ENCODE results near the gene CNTNAP4.

Gene CNTNAP4

DNA sequence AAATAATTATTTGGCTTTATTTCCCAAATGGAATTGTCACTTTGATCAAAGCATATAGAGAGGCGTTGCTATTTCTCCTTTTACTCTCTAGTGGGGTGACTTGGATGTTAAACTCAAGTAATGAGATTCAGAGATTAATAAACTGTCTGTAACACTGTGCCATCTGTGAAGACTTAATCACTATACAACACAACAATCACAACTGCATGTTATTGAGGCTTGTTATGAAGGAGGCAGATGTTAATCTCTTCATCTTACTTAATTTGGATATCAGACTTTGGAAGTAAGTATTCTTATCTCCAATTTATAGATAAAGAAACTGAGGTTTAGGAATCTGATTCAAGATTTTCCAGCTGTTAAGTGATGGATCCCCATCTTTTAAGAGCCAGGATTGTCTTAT is 132.5 kb downstream of the CNTNAP4 start:
- no peak for DNase-seq

DNA sequence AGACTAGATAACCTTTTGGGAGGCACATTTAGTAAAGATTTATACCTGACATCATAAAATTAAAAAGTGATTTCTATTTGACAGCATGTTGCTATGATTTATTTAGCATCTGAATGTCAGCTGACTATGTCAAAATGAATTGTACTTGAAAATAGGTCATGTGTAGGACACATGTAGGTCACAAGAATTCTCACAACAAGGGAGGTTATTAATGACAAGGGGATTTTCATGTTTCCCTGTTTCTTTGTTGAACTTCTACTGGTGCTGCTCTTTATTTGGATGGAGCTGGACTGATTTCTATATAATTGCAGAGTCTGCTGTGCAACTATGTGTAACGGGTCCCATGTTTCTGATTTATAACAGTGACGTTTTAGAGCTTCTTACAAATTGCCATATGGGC is 144.4 kb downstream of the CNTNAP4 start:
- DNase-seq = no peak

DNA sequence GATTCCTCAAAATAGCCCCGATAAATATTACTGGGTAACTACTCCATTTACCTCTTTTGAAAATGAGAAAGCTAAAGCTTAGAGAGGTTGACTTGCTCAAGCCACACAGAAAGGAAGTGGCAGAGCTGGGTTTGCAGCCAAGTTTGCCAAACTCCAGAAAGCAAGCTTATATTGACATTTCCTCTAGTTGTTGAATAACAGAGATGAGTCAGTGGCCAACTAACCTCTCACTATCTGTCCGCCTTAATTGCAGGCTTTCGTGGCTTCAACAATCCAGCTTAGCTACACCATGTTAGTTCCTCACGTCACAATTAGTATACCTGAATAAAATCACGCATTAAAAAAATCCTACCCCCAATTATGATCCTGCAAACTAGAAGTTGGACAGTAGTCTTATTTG is 151.7 kb downstream of the CNTNAP4 start:
- DNase-seq = no peak

DNA sequence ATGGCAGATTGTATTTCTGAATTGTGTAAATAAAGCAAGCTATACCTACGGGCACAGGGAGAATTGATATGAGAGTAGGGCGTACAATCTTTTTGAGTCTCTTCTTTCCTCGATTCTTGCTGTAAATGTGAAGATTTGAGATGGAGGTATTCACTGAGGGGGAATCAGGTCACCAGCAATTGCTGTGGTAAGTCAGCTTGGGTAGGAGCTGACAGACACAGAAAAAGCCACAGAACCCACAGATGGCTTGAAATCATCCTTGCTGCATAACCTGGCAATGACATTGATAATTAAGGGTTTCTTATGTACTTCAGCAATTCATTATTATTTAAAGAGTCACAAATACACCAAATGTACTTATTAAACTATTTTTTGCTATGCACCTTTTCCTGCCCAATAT is 164.2 kb downstream of the CNTNAP4 start:
- DNase-seq = no peak

DNA sequence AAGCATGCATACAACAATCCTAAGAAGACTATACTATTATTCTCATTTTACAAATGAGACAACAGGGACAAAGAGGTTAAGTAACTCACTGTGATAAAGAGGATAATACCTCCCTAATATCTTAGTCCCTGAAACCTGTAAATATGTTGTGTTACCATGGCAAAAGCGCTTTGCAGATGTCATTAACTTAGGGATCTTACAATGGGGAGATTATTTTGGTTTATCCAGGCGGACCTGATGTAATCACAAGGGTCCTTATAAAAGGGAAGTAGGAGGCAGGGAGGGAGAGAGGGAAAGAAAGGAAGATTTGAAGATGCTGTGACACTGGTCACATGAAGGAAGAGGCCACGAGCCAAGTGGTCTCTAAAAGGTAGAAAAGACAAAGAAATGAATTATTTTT is 164.7 kb downstream of the CNTNAP4 start:
- no peak for DNase-seq

DNA sequence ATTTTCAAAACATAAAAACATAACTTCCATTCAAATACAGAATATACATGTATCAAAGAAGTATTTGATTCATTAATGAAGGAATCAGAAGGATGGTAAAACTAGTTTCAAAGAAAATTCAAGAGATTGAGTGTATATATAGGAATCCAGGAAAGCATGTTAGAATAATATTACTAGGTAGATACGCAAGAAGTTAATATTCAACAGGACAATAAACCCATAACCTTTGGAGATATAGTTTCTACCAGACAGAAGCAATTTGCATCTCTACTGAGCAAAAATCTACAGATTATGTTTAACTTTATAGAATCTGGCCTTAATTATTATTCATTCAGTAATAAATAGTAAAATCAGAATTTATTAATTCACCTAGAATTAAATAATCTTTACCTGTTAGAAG is 166.8 kb downstream of the CNTNAP4 start:
- DNase-seq = no peak

DNA sequence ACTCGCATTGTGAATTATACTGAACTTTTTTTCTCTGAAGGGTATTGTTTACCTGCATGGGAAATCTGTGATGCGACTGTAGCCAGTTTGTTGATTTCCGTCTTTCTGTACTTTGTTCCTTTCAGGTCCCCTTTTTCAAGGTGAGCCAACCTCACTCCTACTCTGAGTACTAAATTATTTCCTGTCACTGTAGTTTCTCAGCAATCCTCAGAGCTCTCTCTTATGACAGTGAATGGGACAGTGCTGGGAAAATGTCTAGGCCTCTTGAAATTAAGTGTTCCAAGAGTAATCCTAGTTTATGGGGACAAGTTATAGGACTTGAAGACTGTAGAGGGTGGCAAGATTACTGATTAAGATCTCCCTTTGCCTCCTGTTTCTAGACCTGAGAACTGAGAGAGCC is 167.6 kb downstream of the CNTNAP4 start:
- DNase-seq = no peak

DNA sequence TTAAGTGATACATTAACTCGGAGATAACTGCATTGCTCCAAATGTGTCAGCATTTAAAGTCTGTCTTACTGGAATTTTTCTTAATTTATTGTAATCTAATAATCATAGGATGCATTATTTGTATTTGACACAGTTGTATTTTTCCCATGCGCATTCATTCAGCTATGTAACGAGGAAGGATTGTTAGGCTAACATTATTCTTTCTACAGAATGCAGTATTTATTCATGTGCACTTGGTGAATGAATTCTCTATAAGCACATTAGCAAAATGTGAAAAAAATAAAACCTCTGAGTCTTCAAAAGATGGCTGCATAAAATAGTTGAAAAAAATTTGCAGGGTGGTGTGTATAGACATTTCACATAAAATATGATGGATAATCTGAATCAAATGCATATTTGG is 168.6 kb downstream of the CNTNAP4 start:
- DNase-seq = no peak

DNA sequence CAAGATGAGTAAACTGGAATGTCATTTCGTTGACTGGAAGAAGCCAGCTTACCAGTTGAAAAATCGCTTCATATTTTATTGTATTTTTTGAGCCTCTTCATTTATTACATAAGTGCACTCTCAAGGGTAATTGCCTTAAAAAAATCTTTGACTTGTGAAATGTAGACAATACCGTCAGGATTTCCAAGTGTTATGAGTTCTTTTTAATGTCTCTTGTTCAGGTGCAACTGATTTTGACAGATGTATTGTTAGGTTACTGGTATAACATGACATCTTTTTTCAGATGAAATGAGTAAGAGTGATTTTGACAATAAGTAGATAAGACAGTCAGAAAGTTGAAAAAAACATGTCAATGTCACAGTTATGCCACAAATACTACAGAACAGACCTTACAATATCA is 169.1 kb downstream of the CNTNAP4 start:
- DNase-seq = no peak

DNA sequence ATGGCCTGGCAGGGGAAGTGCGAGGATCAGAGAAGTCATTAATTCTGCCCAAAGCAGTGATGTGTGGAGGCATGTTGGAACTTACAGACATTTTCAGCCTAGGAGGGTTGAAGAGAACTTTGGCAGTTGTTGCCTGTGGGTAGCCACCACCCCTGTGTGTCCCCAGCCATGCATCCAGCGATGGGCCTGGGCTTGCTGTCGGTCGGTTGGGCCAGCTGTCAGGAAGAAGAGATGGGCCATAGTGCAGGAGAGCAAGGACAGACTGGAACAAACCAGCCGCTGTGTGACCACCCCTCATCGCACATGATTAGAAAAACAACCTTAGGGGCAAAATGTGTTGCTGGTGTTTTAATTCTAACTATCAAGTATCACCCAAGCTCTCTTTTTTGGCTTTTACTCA is 173.7 kb downstream of the CNTNAP4 start:
- DNase-seq = peak in 1 of 2 experiments; percentile 70

DNA sequence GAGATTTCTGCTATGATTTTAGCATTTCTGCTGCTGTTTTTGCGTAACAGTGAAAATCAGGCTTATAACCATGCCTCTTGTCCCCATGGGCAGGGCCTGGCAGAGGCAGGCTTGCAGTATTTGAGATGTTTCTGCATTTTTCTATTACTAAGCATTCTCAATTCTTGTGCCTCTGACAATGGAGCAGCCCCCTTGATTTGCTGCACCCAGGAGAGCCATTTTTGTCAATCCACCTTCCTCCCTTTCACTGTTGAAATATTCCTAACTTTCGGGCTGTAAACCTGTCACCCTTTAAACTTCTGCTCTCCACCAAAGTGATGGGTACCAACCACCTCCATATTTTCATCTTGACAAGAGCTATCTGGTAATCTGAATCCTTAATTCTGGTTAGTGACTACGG is 178.1 kb downstream of the CNTNAP4 start:
- DNase-seq = no peak

DNA sequence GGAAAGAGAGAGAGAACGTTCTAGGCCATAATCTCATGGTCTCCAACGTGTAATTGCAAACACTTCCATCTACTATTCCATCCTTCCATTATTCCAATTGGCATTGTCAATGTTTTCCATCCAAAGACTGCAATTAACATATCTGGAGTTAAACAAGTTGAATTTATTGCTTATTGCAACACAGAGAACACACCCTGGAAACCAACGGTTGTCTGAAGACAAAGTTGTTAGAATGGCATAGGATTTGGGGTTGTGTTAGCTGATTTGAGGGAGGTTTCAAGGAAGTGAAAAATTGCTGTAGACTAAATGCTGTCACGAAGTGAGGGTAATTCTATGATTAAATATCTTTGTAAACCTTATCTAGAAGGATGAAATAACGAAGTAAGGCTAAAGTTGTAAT is 178.8 kb downstream of the CNTNAP4 start:
- no peak for DNase-seq

DNA sequence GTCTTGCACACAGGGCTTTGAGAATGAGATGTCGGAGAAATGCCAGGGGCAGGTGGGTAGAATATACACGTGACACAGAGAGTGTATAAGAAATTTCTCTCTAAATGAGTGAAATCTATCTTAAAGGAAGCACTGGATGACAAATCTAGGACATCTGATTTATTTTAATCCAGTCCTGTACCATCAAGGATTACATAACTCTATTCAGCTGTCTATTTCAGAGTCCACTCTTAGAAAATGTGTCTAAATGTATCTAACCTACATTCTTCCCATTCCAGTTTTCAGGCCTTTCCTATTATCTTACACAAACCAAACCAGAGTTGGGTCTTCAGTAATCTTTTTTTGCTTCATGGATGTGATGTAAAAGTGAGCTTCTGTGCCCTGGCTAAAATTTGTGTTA is 181.9 kb downstream of the CNTNAP4 start:
- no peak for DNase-seq

DNA sequence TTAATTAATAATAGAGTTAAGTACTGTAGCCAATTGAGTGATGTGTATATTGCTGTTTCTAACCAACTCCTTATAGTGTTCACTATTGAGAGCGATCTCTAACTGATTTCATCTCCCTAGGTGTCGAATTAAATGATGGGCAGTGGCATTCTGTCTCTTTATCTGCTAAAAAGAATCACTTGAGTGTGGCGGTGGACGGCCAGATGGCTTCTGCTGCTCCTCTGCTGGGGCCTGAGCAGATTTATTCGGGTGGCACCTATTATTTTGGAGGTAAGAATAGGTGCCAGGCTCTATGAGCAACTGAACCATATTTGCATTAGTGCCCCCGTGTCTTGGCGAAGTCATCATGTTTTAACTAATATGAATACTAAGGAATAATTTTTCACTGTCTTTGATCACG is 184.6 kb downstream of the CNTNAP4 start:
- no peak for DNase-seq

DNA sequence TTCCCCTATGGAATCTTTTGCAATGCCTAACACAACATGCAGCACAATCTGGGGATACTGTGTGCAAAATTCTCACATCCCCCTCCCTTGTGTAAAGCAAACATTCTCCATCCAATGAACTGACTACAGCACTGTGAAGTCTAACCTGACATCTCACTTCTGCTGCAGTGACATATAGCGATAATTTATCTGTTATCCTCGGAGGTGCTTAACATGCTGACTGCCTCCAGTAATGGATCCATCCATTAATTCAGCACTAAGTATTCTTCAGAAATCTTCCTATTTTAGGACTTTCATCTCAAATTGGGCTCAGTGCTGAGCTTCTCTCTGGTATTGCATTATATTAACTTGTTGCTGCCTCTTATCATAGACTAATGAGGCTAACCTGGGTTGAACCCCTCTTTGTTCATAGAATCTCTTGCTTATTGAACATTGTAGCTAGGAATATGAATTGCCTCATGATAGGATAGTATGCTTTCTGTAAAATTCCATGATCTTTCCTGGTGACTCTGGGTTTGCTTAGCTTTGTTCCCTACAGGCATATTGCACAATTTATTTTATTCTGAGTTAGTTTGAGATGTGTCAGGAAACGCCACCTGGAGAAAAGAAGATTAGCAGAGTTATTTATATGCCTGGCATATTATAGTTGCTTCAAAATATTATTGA is 187.9 kb downstream of the CNTNAP4 start:
- DNase-seq = no peak

DNA sequence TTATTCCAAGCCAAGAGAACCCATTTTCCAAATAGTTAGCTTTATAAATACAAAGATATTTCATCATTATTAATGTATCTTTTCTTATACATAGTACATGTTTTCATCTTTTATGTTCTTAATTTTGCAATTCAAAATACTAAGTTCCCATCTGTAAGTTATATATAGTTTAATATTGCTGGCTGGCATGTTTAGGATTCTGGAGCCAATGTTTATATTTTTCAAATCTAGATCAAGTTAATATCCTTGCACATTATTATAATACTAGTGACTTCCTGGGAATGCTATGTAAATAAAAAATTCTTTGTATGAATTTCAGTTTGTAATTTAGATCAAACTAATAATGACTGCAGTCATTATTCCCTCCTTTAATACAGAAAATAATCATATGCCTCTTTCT is 189.7 kb downstream of the CNTNAP4 start:
- DNase-seq = no peak

DNA sequence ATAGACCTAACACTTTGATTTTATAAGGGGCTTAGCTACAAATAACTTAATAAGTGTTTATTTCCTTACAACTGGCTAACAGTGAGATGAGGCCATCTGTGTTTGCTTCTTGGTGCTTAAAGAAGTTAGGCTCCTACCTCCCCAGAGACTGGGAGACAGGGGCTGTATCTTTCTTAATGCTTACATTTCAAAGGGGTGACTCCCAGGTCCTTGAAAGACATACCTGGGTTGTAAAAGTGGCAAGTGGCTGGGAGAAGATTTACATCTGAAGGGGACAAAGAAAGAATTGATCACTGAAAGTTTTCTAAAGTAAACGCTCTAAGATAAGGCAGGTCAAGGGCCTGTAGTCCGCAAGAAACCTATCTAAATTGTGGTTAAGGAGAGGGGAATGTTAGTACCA is 196.8 kb downstream of the CNTNAP4 start:
- DNase-seq = no peak

DNA sequence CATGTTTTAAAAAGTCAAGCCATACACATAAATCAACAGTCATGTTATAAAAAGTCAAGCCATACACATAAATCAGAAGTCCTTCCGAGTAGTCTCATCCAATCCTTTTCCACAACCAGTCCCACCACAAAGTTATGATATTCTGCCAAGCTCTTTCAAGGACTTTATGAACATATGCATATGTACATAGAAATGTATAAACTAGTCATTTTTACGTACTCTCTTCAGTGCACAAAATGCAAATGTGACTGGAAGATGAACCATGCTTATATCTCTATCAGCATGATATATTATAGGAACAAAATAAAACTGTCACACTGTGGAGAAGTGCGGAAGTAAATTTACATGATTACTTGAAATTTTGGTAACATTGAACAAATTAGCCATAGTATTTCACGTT is 200.9 kb downstream of the CNTNAP4 start:
- DNase-seq = peak in 1 of 2 experiments; percentile 11

DNA sequence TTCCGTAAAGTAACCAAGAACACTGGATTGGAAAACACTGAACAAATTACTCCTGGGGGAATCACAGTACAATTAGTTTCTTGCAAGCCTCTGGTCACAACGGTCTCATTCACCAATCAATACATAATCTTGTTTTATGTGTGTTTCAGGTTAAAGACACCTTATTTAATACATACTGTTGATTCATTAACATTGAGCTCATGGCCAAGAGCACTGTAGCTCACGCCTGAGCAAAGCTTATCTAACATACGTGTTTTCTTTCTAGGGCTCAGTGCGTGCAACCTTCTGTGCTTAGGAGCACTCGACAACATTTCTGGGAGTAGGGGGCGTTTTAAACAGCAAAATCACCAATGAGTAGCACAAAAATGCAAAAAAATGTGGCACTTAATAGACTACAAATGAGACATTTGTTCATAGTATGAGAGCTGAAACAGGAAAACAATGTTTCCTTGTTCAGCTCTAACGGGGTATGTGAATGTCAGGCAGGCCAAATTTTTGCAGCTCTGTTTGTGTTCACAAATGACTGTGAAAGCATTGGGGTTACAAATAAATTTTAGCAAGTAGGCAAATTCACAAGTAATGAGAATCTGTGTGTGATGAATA is 206.2 kb downstream of the CNTNAP4 start:
- DNase-seq = no peak

DNA sequence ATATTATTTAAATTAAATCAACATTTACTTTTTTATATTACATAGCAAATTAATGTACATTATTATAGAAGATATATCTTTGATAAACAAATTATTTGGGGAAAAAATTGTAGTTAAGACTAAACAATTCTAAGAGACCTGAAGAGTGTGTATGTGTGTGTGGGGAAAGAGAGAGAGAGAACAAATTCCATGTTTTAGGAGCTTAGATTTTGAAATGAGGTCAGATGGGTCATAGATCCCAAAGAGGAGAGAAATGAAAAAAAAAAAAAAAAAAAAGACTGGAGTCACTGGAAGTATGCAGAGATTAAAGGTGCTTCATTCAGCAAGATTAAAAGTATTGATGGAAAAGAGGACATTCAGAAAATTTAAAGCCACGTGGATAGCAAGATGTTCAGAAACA is 206.8 kb downstream of the CNTNAP4 start:
- no peak for DNase-seq

DNA sequence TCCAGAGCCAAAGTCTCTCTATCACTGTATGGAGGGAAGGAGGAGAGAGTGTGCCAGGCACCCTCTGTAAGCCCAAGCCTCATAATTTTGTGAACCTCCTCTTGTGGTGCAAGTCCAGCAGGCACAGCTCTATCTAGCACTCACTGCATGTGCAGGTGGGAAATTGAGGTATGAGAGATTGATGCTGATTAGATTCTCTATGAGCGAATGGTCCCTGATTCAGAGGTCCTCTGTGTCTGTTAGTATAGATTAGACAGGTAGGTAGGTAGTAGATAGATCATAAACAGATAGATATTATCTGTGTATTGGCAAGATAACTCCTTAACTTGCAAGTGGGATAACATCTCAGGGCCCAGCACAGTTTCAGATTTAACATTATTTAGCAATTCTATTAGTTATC is 209.5 kb downstream of the CNTNAP4 start:
- DNase-seq = no peak

DNA sequence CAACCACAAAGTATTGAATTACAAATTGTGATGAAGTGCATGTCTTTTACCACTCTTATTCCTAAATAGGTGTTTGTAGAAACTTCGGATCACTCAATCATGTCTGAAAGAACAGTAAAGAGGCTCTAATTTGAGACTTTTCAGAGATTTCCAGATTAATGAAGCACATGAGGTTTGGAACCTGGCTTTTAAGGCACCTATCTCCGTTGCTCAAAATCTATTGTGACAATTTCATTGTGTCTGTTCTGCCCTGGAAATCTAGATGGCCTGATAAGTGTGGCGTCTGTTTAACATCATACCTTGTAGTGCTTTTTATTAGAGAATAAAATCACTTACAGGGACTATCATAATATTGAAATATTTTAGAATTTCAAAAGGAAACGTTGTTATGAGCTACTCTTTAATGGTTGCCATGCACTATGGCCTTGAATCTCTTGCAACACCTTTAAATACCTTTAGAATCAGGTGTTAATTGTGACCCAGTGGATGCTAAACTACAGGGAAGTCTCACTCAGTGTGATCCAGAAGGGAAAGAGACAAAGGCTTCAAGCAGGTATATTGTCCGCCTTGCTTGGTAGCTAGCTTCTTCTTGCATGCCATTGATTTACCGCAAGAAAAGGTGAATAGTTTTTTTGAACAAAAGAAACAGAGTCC is 210.3 kb downstream of the CNTNAP4 start:
- DNase-seq = no peak

DNA sequence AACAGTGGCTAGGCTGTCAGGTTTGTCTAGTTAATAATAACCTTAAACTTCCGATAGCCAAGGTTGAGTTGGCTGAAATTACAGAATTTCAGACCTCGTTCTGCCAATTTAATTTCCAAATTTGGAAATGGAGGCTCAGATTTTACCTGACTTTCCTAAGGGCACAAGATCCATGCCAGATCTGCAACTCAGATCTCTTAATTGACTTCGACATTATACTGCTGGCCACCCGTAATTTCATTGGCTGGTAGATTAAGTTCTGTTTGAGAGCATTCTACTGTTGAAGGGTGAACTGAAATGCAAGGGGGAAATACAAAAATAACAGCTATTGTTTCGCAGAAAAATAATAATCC is 210.8 kb downstream of the CNTNAP4 start:
- DNase-seq = no peak

DNA sequence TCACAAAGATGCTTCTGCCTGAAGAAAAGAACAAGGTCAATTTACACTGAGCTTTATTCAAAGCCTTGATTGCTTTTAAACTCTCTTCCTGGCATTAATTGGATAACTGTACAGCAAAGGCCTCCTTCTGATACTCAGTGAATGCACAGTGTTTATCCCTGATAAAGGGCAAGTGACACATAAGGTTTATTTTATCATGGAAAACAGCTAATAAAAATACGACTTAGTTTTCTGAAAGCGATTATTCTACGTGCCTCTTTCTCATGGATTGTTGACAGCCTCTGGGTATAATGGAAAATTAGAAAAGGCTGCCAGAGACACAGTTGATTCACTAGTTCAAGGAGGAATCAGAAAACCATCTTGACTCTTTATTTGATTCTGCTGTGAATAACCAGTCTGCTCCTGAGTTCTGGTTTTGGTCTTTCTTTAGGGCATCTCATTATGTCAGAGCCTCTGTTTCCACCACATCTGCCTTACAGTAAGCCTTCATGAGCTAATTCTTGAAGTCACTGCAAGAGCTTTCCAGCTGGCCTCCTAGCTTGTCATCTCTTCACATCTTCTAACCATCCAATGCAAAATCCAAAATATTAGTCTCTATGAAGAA is 212.9 kb downstream of the CNTNAP4 start:
- DNase-seq = no peak

All from NCI-H526 (cell line).